H1 (cell line): ENCODE data around the gene ERC1. TPM values are rescaled to one million over a fixed set of nuclear protein-coding genes. Genes with fewer than 3 reads are reported as not detected.

ENCODE experiments used
- BCL11A ChIP-seq, 2 experiments: IDR thresholded peaks; one replicate each; pipeline ENCODE4 v1.6.1; 2011; ENCODE audit warnings: low read depth in 2 of 2, low read length in 2 of 2, mild to moderate bottlenecking in 2 of 2
- BRCA1 ChIP-seq: IDR thresholded peaks from 2 replicates; pipeline ENCODE4 v1.6.1; 2012; ENCODE audit warnings: low read depth, low read length, improper control_type of control experiment
- CBX8 ChIP-seq: fragments of 300-800, 300-1000 bp; sonication (generic); IDR thresholded peaks from 2 replicates; pipeline ENCODE4 v1.7.1; 2016; ENCODE audit warnings: low read depth, low read length, borderline replicate concordance
- CHD7 ChIP-seq: fragments of 300-600 bp; sonication (generic); IDR thresholded peaks from 2 replicates; pipeline ENCODE4 v1.7.1; 2012; ENCODE audit warnings: low read length, moderate library complexity, mild to moderate bottlenecking, inconsistent platforms; ENCODE audit not compliant: insufficient replicate concordance
- KDM5A ChIP-seq: fragments of 200-600 bp; IDR thresholded peaks from 2 replicates; pipeline ENCODE4 v1.7.1; 2012; ENCODE audit warnings: mild to moderate bottlenecking, low read length, inconsistent platforms, mixed read lengths
- RXRA ChIP-seq: IDR thresholded peaks from 2 replicates; pipeline ENCODE4 v1.6.1; 2011; ENCODE audit warnings: low read depth, mild to moderate bottlenecking, low read length, moderate library complexity; ENCODE audit not compliant: insufficient read depth
- TAF7 ChIP-seq: optimal IDR thresholded peaks from 2 replicates; pipeline ENCODE3; 2011; ENCODE audit warnings: low read depth, mild to moderate bottlenecking, inconsistent platforms, low read length, moderate library complexity, borderline replicate concordance
- polyA plus RNA-seq, 7 experiments: library from polyadenylated mRNA; depleted of rRNA in 3 of 7; stranded (reverse) in 5 of 7; unstranded in 2 of 7; fragments of >200 nt in 5 of 7; fragments of 200-250 nt in 2 of 7; gene quantifications; 1 replicate in 5 of 7; 2 replicates in 1 of 7; 4 replicates in 1 of 7; pipeline versions ENCODE4 v1.2.1 to v1.2.3, GENCODE V29; 2011 to 2013; ENCODE audit warnings: missing spikeins in 2 of 7, mixed read lengths in 2 of 7
- total RNA-seq: library from RNA; stranded (reverse); fragmentation: NEBNext Ultra II Directional; extraction: Animal tissue kit (Norgen Biotek cat#: 25700); gene quantifications from 2 replicates; pipeline ENCODE4 v1.2.1, GENCODE V29; 2021
- TF ChIP-seq, protein P1 (sequence below): IDR thresholded peaks from 2 replicates; pipeline ENCODE4 v1.6.1; 2012; ENCODE audit warnings: inconsistent platforms

ERC1 gene
- total and polyA plus RNA-seq, 2 of the 8 experiments (the other 6 are each of a cell fraction or from before 2014, with no cell fraction given): 7.8 to 45.7 TPM

GRCh38 chr12:1319212-1319611, 328.2 kb downstream of the ERC1 start (continued):
- TF ChIP-seq CHD7: no peak
- TF ChIP-seq KDM5A: no peak
- no peak for TF ChIP-seq BCL11A (IDR thresholded peaks at IDR 0.05; ENCODE audit: low read depth in 2 of 2, low read length in 2 of 2)
- no peak for TF ChIP-seq TAF7
- TF ChIP-seq RXRA: no peak
- TF ChIP-seq CBX8: no peak
- no peak for TF ChIP-seq BRCA1
- TF ChIP-seq, protein P1, sequence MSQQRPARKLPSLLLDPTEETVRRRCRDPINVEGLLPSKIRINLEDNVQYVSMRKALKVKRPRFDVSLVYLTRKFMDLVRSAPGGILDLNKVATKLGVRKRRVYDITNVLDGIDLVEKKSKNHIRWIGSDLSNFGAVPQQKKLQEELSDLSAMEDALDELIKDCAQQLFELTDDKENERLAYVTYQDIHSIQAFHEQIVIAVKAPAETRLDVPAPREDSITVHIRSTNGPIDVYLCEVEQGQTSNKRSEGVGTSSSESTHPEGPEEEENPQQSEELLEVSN: no peak
